Nephron (organoid): ENCODE measurements around the gene LMO4.

Experiments
- H3K27ac Mint-ChIP-seq, 3 experiments: 2 replicates each; pipeline ENCODE4 v1.8.0; 2020; ENCODE audit warnings: mixed read lengths in 3 of 3, mild to moderate bottlenecking in 2 of 3, moderate library complexity in 1 of 3
- H3K27me3 Mint-ChIP-seq: 2 replicates; pipeline ENCODE4 v1.8.0; 2021; ENCODE audit warnings: low read depth, mild to moderate bottlenecking, moderate library complexity, mixed read lengths
- H3K36me3 Mint-ChIP-seq: 2 replicates; pipeline ENCODE4 v1.8.0; 2020; ENCODE audit warnings: low read depth, mixed read lengths
- H3K4me1 Mint-ChIP-seq: 2 replicates; pipeline ENCODE4 v1.8.0; 2020; ENCODE audit warnings: mixed read lengths
- H3K4me3 Mint-ChIP-seq, 3 experiments: 2 replicates each; pipeline ENCODE4 v1.8.0; 2020; ENCODE audit warnings: mild to moderate bottlenecking in 3 of 3, mixed read lengths in 3 of 3, moderate library complexity in 2 of 3
- H3K9me3 Mint-ChIP-seq: 2 replicates; pipeline ENCODE4 v1.8.0; 2020; ENCODE audit warnings: mixed read lengths
- TF ChIP-seq, protein P1 (sequence below), 3 experiments: fragments of 200-600 bp; sonication (generic); IDR thresholded peaks; one replicate each; pipeline ENCODE4 v1.5.0; 2021; ENCODE audit warnings: antibody characterized with exemption in 3 of 3; ENCODE audit not compliant: unreplicated experiment in 3 of 3

Gene LMO4

DNA sequence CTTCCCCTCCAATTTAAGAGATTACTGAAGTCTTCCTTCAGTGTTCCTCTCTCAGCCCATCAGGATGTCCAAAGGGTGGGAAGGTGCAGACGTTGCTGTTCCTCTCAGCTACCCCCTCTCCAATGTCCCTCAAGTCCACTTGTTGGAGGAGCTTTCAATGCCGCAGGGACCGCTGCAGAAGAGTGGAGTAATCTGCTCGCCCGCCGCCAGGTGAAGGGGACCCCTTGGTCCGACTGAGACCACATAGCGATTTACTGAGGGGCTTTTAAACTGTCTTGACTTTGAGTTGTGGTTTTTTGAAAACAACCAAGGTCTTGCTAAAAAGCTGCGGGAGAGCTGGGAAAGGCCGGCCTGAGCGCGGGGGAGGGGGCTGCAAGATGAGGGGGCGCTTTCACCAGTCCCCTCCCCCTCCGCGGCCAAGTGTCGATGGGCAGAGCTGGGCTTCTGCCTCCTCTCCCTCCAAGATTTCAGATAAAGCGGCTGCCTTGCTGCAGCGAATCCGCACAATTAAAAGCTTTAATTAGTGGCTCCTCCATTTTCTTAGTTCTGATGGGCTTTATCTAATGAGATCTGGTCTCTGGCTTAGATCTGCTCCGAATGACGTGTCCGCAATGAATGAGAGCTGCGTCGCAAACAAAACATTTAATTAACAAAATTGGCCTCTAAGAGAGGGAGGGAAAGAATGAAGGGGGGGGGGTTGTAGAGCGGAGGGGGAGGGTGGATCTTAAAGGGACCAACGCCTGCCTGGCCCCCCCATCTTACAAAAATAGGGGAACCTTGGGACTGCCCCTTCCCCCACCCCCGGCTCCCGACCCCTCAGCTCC lies 5.9 kb downstream of the LMO4 start:
- H3K27me3 Mint-ChIP-seq, result peaks cover 12% of the 10 kb centered on the region
- no peaks in the 10 kb centered on the region for H3K9me3 Mint-ChIP-seq
- H3K4me3 Mint-ChIP-seq, result peak overlapping the region; percentile 91 to 94 (median 93)
- peaks cover 37% of the 10 kb centered on the region for H3K36me3 Mint-ChIP-seq
- H3K27ac Mint-ChIP-seq, result peak overlapping the region; percentile 80 to 83 (median 82)
- TF ChIP-seq, protein P1, sequence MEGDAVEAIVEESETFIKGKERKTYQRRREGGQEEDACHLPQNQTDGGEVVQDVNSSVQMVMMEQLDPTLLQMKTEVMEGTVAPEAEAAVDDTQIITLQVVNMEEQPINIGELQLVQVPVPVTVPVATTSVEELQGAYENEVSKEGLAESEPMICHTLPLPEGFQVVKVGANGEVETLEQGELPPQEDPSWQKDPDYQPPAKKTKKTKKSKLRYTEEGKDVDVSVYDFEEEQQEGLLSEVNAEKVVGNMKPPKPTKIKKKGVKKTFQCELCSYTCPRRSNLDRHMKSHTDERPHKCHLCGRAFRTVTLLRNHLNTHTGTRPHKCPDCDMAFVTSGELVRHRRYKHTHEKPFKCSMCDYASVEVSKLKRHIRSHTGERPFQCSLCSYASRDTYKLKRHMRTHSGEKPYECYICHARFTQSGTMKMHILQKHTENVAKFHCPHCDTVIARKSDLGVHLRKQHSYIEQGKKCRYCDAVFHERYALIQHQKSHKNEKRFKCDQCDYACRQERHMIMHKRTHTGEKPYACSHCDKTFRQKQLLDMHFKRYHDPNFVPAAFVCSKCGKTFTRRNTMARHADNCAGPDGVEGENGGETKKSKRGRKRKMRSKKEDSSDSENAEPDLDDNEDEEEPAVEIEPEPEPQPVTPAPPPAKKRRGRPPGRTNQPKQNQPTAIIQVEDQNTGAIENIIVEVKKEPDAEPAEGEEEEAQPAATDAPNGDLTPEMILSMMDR (IDR thresholded peaks at IDR 0.05; ENCODE audit: unreplicated experiment in 3 of 3), result peak; percentile 13 to 26 (median 16)
- H3K4me1 Mint-ChIP-seq, result peaks cover 60% of the 10 kb centered on the region

DNA sequence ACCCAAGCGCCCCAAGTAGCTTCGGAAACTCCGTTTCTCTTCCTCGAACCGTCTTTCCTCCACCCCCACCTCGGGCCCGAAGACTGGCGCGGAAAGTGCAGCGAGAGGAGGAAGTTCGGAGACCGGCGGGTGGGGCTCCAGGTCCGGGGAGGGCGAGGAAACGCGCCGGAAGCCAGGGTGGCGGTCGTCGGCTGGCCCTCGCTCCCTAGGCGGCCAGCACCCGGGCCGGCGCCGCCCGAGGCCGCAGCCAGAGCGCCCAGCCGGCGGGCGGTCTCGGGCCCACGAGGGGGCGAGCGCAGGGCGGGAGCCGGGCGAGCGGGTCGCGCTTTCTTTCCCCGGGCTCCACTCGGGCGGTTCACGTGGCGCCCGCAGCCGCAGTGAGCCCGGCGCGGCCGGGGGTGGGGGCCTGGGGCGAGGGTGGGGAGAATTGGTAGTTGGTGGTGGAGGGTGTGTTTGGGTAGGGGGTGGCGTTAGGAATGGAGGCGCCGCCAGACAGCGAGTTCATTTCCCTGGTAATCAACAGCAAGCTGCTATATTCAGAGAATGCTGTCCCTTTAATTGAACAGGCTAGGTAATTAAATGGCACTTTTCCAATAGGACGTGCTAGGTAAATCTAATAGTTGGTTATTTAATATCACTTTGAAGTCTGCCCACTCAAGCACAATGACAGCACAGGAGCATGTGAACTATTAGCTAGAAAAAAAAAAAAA lies 6.7 kb downstream of the LMO4 start:
- H3K36me3 Mint-ChIP-seq, result peaks cover 44% of the 10 kb centered on the region
- H3K27ac Mint-ChIP-seq, result peak overlapping the region; percentile 80 to 83 (median 82)
- peaks cover 57% of the 10 kb centered on the region for H3K4me1 Mint-ChIP-seq
- peak overlapping the region; percentile 91 to 94 (median 93) for H3K4me3 Mint-ChIP-seq
- peaks cover 12% of the 10 kb centered on the region for H3K27me3 Mint-ChIP-seq
- no peaks in the 10 kb centered on the region for H3K9me3 Mint-ChIP-seq
- TF ChIP-seq, protein P1 (IDR thresholded peaks at IDR 0.05; ENCODE audit: unreplicated experiment in 3 of 3), result peak; percentile 27 to 38 (median 29)

DNA sequence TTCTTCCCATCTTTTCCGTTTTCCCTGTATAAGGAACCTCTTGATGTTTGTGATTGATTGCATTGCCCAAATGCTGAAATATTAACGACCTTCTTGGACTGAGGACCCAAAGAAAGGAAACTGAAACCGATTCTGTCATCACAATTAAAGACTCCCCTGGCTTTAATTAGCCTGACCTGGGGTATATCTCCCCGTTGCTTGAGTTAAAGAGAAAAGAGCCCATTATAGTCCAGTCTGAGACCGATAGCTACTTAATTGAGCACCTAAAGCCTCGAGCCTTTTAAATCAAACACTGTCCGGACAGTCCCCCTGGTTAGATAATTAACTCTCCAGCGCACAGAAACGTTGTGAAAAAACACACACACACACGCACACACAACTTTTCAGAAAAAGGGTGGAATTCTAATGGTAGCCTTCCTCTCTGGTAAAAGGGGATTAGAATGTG lies 8.0 kb downstream of the LMO4 start:
- H3K4me3 Mint-ChIP-seq, result peak overlapping the region; percentile 78 to 87 (median 85)
- TF ChIP-seq, protein P1 (IDR thresholded peaks at IDR 0.05; ENCODE audit: unreplicated experiment in 3 of 3), result no peak
- peaks cover 57% of the 10 kb centered on the region for H3K36me3 Mint-ChIP-seq
- H3K4me1 Mint-ChIP-seq, result peaks cover 52% of the 10 kb centered on the region
- H3K27me3 Mint-ChIP-seq, result peaks cover 12% of the 10 kb centered on the region
- H3K27ac Mint-ChIP-seq, result no peak overlapping the region
- no peaks in the 10 kb centered on the region for H3K9me3 Mint-ChIP-seq

DNA sequence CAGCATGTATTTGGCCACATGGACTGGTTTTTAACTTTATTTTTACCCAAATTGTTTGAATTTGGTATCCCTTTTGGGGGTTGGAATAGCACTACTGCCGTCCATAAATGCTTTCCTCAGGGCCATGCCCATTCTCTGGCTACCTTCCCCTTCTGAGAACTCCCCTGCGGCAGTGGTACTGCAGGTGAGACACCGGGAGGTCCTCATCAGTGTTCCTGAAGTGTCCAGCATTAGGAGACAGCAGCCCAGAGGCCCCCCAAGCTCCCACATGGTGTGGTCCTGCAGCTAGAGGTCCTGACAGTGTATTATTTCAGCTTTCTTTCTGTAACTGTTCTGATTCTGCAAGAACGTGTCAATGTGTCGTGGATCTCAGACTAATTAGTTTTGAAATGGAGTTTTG lies 8.9 kb downstream of the LMO4 start:
- Mint-ChIP-seq H3K27me3 (peaks cover 5% of the 10 kb centered on the region), H3K27ac (no peak overlapping the region), H3K4me3 (peak overlapping the region; percentile 31 to 45 (median 31)), H3K4me1 (peaks cover 44% of the 10 kb centered on the region), H3K9me3 (no peaks in the 10 kb centered on the region), H3K36me3 (peaks cover 59% of the 10 kb centered on the region)
- TF ChIP-seq, protein P1 (IDR thresholded peaks at IDR 0.05; ENCODE audit: unreplicated experiment in 3 of 3), result no peak

DNA sequence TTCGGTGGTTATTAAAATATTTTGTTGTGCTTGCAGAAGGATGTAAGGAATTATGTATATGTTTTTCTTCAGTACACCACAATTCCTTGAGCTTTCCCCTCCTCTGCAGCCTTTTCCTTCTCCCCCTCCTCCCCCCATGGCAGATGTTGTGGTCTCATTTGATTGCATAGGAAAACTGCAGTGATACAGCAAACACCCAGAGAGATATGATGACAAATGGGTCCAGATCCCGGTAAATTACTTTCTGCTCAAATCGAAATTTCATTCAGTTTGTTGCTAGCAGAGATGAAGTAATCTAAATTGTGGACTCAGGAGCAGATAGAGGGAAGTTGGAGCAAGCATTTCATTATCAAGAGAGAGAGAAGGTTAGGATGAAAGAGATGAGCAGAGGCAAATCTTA lies 9.9 kb downstream of the LMO4 start:
- Mint-ChIP-seq H3K27ac (no peak overlapping the region), H3K27me3 (peaks cover 5% of the 10 kb centered on the region), H3K36me3 (peaks cover 60% of the 10 kb centered on the region), H3K4me3 (no peak overlapping the region), H3K4me1 (peaks cover 34% of the 10 kb centered on the region), H3K9me3 (no peaks in the 10 kb centered on the region)
- TF ChIP-seq, protein P1 (IDR thresholded peaks at IDR 0.05; ENCODE audit: unreplicated experiment in 3 of 3), result no peak
